ENCODE results near the gene TMED6. TPM values are rescaled to one million over a fixed set of nuclear protein-coding genes. Genes with fewer than 3 reads are reported as not detected.

Gene TMED6
- total and polyA plus RNA-seq, 8 donors, result 1.8 to 60.1 (median 18.7) TPM; not detected in 1

DNA sequence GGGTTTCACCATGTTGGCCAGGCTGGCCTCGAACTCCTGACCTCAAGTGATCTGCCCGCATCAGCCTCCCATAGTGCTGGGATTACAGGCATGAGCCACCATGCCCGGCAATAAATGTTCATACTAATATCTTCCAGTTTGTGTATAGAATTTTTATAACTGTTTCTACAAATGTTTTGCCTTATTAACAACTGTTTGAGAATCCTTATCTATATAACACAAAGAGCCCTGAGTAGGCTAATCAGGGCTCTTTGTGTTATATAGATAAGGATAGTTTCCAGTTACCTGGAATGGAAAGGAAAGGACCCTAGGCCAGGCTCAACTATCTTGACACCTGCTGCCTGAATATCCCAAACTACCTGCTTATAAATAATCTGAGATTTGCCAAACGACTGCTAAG, 17.3 kb upstream of the TMED6 start:
- Histone ChIP-seq H3K27ac (no peak overlapping the region), H3K36me3 (peaks cover 60 to 100% (median 95%) of the 10 kb centered on the region in 4 donors)
- 46 to 77% (median 56%) methylated on average over 4 of the region's 4 CpGs for whole genome bisulfite sequencing, 5 donors

DNA sequence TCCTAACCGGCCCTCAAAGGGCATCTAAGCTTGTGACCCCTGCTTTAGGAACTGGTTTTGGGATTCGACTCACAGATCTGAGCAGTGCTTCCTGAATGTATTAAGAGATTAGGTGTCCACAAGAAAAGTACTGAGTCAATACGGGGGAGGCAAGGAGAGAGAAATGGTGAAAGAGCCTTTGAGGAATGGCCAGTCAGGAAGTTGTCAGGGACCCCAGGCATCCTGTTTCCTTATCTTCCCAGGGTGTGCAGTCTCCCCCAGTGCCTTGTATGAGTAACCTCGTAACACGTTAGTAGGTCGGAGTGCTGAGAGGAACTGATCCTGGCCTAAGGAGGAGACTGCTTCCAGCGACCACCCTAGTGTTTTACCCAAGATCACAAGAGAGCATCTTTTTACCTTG, 16.4 kb upstream of the TMED6 start:
- WGBS, 5 donors, result 78 to 88% (median 82%) methylated on average over 7 of the region's 7 CpGs
- Histone ChIP-seq H3K4me1 (peaks cover 0 to 8% (median 2%) of the 10 kb centered on the region in 4 donors), H3K36me3 (peaks cover 62 to 100% (median 98%) of the 10 kb centered on the region in 4 donors)

More for the DNA sequence above, 17.3 kb upstream of the TMED6 start:
- TF ChIP-seq EP300 (IDR thresholded peaks at IDR 0.05) (no peak), POLR2AphosphoS5 (IDR thresholded peaks at IDR 0.05) (no peak)
- no peaks in the 10 kb centered on the region for H3K9me3 ChIP-seq
- no peak for DNase-seq
- H3K27me3 ChIP-seq, result no peaks in the 10 kb centered on the region
- H3K4me3 ChIP-seq, result no peak overlapping the region
- intact Hi-C loops (cut with DNase I; ENCODE audit: low total_unique reads), result no loop called here
- H3K4me1 ChIP-seq, result peaks cover 0 to 12% (median 4%) of the 10 kb centered on the region in 4 donors

DNA sequence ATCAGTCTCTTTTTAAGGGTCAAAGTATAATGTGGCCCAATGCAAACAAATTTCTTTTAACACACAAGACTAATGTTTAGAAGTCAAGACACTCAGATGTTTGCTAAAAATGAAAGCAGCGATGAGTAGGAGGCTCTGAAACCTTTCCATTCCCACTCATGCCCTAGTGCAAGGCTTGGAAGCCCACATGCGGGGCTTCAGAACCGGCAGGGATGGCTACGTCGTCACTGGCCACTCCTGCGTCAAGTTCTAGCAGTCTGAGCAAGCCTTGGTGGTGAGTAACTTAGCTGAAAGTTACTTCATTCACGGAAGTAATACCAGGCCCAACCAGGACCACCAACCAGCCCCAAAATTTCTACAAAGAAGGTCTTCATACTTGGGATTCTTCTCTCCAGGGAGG, 14.8 kb upstream of the TMED6 start:
- Histone ChIP-seq H3K36me3 (peaks cover 62 to 90% (median 85%) of the 10 kb centered on the region in 4 donors), H3K4me3 (no peak overlapping the region), H3K9me3 (no peaks in the 10 kb centered on the region), H3K27ac (no peak overlapping the region), H3K4me1 (peaks cover 0 to 4% (median 2%) of the 10 kb centered on the region in 4 donors), H3K27me3 (no peaks in the 10 kb centered on the region)
- no peak for TF ChIP-seq CTCF (IDR thresholded peaks at IDR 0.05)
- no peak for TF ChIP-seq EP300 (IDR thresholded peaks at IDR 0.05)
- no peak for TF ChIP-seq POLR2AphosphoS5 (IDR thresholded peaks at IDR 0.05)
- no peak for TF ChIP-seq POLR2A (IDR thresholded peaks at IDR 0.05)
- intact Hi-C loops (cut with DNase I; ENCODE audit: low total_unique reads), result no loop called here
- WGBS, 5 donors, result 82 to 92% (median 89%) methylated on average over 7 of the region's 7 CpGs
- no peak for DNase-seq

More for the DNA sequence above, 16.4 kb upstream of the TMED6 start:
- TF ChIP-seq EP300 (IDR thresholded peaks at IDR 0.05), result no peak
- Histone ChIP-seq H3K27ac (no peak overlapping the region), H3K9me3 (no peaks in the 10 kb centered on the region), H3K27me3 (no peaks in the 10 kb centered on the region), H3K4me3 (no peak overlapping the region)
- no peak for DNase-seq
- intact Hi-C loops (cut with DNase I; ENCODE audit: low total_unique reads), result no loop called here

DNA sequence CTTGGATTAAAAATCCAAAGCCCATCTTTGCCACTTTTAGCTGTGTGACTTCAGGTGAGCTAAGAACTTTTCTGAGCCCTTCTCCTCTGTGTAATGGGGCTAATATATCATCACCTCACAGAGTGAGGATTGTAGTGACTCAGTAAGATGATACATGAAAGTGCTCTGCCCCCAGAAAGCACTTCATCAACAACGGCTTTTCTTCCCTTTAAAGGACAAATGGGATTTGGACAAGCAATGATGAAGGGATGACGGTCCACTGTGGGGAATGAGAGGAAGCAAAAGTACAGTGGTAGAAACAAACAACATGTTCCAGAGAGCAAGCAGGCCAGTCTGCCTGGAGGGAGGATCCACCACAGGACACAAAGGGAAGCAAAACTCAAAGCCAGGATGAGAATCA, 14.3 kb upstream of the TMED6 start:
- no peak for DNase-seq
- TF ChIP-seq CTCF (IDR thresholded peaks at IDR 0.05), result no peak
- TF ChIP-seq POLR2AphosphoS5 (IDR thresholded peaks at IDR 0.05), result no peak
- H3K27ac ChIP-seq, result no peak overlapping the region
- no peaks in the 10 kb centered on the region for H3K27me3 ChIP-seq
- peaks cover 62 to 90% (median 85%) of the 10 kb centered on the region in 4 donors for H3K36me3 ChIP-seq
- 82 to 91% (median 84%) methylated on average over 2 of the region's 2 CpGs for WGBS, 5 donors
- no peaks in the 10 kb centered on the region for H3K9me3 ChIP-seq
- H3K4me1 ChIP-seq, result peaks cover 0 to 4% (median 2%) of the 10 kb centered on the region in 4 donors
- intact Hi-C loops (cut with DNase I; ENCODE audit: low total_unique reads), result no loop called here
- no peak overlapping the region for H3K4me3 ChIP-seq

DNA sequence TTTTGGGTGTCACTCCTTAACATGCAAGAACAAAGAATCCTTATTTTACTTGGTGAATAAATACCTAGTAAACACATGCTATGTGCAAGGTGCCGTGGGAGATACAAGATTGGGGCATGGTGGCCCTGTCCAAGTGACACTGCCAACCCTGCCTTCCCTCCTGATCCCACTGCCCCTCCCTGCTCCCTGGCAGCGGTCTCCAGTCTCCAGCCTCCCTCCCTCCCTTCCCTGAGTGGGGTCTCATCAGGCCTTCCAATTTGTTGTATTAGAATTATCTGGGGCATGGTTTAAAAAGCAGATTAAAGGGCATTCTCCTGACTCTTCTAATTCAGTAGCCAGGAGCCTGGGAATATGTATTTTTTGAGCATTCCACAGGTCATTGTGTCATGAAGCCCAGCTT, 12.5 kb upstream of the TMED6 start:
- no peak for TF ChIP-seq POLR2AphosphoS5 (IDR thresholded peaks at IDR 0.05)
- TF ChIP-seq CTCF (IDR thresholded peaks at IDR 0.05), result no peak
- TF ChIP-seq EP300 (IDR thresholded peaks at IDR 0.05), result no peak
- TF ChIP-seq POLR2A (IDR thresholded peaks at IDR 0.05), result no peak
- no peak for DNase-seq
- Histone ChIP-seq H3K4me1 (peaks cover 0 to 4% (median 2%) of the 10 kb centered on the region in 4 donors), H3K36me3 (peaks cover 48 to 84% (median 80%) of the 10 kb centered on the region in 4 donors), H3K4me3 (no peak overlapping the region), H3K9me3 (no peaks in the 10 kb centered on the region), H3K27ac (no peak overlapping the region), H3K27me3 (no peaks in the 10 kb centered on the region)
- intact Hi-C loops (cut with DNase I; ENCODE audit: low total_unique reads), result no loop called here
- WGBS, 5 donors, result 83 to 91% (median 88%) methylated on average over 2 of the region's 2 CpGs

Data from stomach (tissue), 9 donors.